ENCODE data around the gene VPS13A. TPM values are rescaled to one million over a fixed set of nuclear protein-coding genes. Genes with fewer than 3 reads are reported as not detected.
"Not testable (repeated sequence)": the region's sequence is repeated elsewhere in the genome, so short reads cannot be mapped to it uniquely, and the experiment has no call there.

The VPS13A gene
- total and polyA plus RNA-seq, 4 donors, result 2.4 to 45.1 (median 22.6) TPM

DNA sequence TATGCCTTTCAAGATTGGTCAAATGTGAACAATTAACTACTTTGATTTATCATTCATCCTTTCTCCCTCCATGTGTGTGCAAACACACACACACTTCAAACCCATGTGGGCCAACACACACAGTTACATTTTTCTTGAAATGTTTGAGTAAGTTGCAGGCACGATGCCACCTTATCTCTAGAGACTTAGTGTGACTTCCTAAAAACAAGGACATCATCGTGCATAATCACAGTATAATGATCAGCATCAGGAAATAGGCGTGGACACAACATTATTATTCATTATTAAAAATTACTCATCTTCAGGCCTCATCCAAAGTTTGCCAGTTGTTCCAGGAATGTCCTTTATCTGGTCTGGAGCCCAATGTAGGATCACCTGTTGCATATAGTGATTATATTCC lies 261.3 kb downstream of the VPS13A start:
- Histone ChIP-seq H3K36me3 (ENCODE audit: control insufficient read depth in 4 of 4, insufficient read depth in 3 of 4, low read depth in 1 of 4, low read length in 3 of 4) (no peaks in the 10 kb centered on the region), H3K9me3 (ENCODE audit: control insufficient read depth in 4 of 4, low read length in 3 of 4) (no peaks in the 10 kb centered on the region), H3K27ac (ENCODE audit: low read depth in 1 of 2, low read length in 2 of 2) (no peak overlapping the region)

DNA sequence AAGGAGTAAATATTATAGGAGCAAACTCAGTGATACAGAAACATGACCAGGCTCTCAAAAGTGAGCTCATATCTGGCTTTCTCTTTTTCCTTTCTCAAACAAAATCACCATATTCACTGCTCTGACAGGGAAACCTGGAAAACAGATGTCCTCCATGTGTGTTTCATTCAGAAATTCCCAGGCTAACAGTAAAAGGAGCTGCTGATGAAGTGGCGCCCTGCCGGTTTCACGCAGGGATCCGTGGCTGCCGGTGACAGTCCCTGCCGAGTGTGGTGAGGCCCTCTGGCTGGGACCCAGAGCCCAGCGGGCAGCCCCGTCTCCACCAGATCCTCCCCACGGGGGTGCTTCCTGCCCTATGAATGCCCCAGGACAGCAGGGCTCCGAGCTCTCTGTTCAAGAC lies 262.7 kb downstream of the VPS13A start:
- H3K27me3 ChIP-seq (ENCODE audit: control insufficient read depth in 4 of 4, insufficient read depth in 4 of 4, low read length in 3 of 4), result no peaks in the 10 kb centered on the region
- 56% methylated on average over 10 of the region's 10 CpGs for WGBS
- no peaks in the 10 kb centered on the region for H3K36me3 ChIP-seq (ENCODE audit: control insufficient read depth in 4 of 4, insufficient read depth in 3 of 4, low read depth in 1 of 4, low read length in 3 of 4)
- no peaks in the 10 kb centered on the region for H3K4me1 ChIP-seq (ENCODE audit: control insufficient read depth in 4 of 4, insufficient read depth in 4 of 4, low read length in 3 of 4)
- DNase-seq (ENCODE audit: low spot score), result no peak
- H3K9ac ChIP-seq (ENCODE audit: low read depth in 1 of 2, low read length in 2 of 2), result no peak overlapping the region
- no peak overlapping the region for H3K27ac ChIP-seq (ENCODE audit: low read depth in 1 of 2, low read length in 2 of 2)
- no peaks in the 10 kb centered on the region for H3K9me3 ChIP-seq (ENCODE audit: control insufficient read depth in 4 of 4, low read length in 3 of 4)
- no peak overlapping the region for H3K4me3 ChIP-seq (ENCODE audit: low read depth in 1 of 3, low read length in 3 of 3)
- TF ChIP-seq JUND (IDR thresholded peaks at IDR 0.05) (no peak), TAF1 (conservative IDR thresholded peaks at IDR 0.05) (no peak), EGR1 (IDR thresholded peaks at IDR 0.05; ENCODE audit: low read depth in 2 of 2) (no peak), RAD21 (IDR thresholded peaks at IDR 0.05) (no peak), YY1 (IDR thresholded peaks at IDR 0.05) (no peak), HNF4A (conservative IDR thresholded peaks at IDR 0.05) (no peak), SP1 (IDR thresholded peaks at IDR 0.05) (no peak), HNF4G (IDR thresholded peaks at IDR 0.05) (no peak)

More for the DNA sequence above, 261.3 kb downstream of the VPS13A start:
- 79% methylated on average over 3 of the region's 3 CpGs for WGBS
- H3K4me3 ChIP-seq (ENCODE audit: low read depth in 1 of 3, low read length in 3 of 3), result no peak overlapping the region
- H3K27me3 ChIP-seq (ENCODE audit: control insufficient read depth in 4 of 4, insufficient read depth in 4 of 4, low read length in 3 of 4), result no peaks in the 10 kb centered on the region
- peaks cover 0 to 2% (median 0%) of the 10 kb centered on the region in 4 donors for H3K4me1 ChIP-seq (ENCODE audit: control insufficient read depth in 4 of 4, insufficient read depth in 4 of 4, low read length in 3 of 4)
- no peak for DNase-seq (ENCODE audit: low spot score)
- no peak overlapping the region for H3K9ac ChIP-seq (ENCODE audit: low read depth in 1 of 2, low read length in 2 of 2)
- TF ChIP-seq, protein P1, sequence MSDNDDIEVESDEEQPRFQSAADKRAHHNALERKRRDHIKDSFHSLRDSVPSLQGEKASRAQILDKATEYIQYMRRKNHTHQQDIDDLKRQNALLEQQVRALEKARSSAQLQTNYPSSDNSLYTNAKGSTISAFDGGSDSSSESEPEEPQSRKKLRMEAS (IDR thresholded peaks at IDR 0.05), result no peak
- TF ChIP-seq, protein P2, sequence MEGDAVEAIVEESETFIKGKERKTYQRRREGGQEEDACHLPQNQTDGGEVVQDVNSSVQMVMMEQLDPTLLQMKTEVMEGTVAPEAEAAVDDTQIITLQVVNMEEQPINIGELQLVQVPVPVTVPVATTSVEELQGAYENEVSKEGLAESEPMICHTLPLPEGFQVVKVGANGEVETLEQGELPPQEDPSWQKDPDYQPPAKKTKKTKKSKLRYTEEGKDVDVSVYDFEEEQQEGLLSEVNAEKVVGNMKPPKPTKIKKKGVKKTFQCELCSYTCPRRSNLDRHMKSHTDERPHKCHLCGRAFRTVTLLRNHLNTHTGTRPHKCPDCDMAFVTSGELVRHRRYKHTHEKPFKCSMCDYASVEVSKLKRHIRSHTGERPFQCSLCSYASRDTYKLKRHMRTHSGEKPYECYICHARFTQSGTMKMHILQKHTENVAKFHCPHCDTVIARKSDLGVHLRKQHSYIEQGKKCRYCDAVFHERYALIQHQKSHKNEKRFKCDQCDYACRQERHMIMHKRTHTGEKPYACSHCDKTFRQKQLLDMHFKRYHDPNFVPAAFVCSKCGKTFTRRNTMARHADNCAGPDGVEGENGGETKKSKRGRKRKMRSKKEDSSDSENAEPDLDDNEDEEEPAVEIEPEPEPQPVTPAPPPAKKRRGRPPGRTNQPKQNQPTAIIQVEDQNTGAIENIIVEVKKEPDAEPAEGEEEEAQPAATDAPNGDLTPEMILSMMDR (IDR thresholded peaks at IDR 0.05; ENCODE audit: low read depth, low read length, missing input control), result no peak
- TF ChIP-seq FOXA1 (IDR thresholded peaks at IDR 0.05) (no peak), YY1 (IDR thresholded peaks at IDR 0.05) (no peak), SP1 (IDR thresholded peaks at IDR 0.05) (no peak), RXRA (IDR thresholded peaks at IDR 0.05) (no peak), EGR1 (IDR thresholded peaks at IDR 0.05; ENCODE audit: low read depth in 2 of 2) (no peak), GABPA (IDR thresholded peaks at IDR 0.05 in 1 of 2, conservative IDR thresholded peaks at IDR 0.05 in 1 of 2) (no peak), HNF4A (conservative IDR thresholded peaks at IDR 0.05) (no peak), NR2F2 (IDR thresholded peaks at IDR 0.05) (no peak), JUND (IDR thresholded peaks at IDR 0.05) (no peak), TAF1 (conservative IDR thresholded peaks at IDR 0.05) (no peak)
- TF ChIP-seq, protein P3, sequence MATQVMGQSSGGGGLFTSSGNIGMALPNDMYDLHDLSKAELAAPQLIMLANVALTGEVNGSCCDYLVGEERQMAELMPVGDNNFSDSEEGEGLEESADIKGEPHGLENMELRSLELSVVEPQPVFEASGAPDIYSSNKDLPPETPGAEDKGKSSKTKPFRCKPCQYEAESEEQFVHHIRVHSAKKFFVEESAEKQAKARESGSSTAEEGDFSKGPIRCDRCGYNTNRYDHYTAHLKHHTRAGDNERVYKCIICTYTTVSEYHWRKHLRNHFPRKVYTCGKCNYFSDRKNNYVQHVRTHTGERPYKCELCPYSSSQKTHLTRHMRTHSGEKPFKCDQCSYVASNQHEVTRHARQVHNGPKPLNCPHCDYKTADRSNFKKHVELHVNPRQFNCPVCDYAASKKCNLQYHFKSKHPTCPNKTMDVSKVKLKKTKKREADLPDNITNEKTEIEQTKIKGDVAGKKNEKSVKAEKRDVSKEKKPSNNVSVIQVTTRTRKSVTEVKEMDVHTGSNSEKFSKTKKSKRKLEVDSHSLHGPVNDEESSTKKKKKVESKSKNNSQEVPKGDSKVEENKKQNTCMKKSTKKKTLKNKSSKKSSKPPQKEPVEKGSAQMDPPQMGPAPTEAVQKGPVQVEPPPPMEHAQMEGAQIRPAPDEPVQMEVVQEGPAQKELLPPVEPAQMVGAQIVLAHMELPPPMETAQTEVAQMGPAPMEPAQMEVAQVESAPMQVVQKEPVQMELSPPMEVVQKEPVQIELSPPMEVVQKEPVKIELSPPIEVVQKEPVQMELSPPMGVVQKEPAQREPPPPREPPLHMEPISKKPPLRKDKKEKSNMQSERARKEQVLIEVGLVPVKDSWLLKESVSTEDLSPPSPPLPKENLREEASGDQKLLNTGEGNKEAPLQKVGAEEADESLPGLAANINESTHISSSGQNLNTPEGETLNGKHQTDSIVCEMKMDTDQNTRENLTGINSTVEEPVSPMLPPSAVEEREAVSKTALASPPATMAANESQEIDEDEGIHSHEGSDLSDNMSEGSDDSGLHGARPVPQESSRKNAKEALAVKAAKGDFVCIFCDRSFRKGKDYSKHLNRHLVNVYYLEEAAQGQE (IDR thresholded peaks at IDR 0.05), result no peak
- TF ChIP-seq, protein P4, sequence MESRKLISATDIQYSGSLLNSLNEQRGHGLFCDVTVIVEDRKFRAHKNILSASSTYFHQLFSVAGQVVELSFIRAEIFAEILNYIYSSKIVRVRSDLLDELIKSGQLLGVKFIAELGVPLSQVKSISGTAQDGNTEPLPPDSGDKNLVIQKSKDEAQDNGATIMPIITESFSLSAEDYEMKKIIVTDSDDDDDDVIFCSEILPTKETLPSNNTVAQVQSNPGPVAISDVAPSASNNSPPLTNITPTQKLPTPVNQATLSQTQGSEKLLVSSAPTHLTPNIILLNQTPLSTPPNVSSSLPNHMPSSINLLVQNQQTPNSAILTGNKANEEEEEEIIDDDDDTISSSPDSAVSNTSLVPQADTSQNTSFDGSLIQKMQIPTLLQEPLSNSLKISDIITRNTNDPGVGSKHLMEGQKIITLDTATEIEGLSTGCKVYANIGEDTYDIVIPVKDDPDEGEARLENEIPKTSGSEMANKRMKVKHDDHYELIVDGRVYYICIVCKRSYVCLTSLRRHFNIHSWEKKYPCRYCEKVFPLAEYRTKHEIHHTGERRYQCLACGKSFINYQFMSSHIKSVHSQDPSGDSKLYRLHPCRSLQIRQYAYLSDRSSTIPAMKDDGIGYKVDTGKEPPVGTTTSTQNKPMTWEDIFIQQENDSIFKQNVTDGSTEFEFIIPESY (IDR thresholded peaks at IDR 0.05), result no peak
- TF ChIP-seq, protein P5, sequence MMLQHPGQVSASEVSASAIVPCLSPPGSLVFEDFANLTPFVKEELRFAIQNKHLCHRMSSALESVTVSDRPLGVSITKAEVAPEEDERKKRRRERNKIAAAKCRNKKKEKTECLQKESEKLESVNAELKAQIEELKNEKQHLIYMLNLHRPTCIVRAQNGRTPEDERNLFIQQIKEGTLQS (IDR thresholded peaks at IDR 0.05), result no peak

DNA sequence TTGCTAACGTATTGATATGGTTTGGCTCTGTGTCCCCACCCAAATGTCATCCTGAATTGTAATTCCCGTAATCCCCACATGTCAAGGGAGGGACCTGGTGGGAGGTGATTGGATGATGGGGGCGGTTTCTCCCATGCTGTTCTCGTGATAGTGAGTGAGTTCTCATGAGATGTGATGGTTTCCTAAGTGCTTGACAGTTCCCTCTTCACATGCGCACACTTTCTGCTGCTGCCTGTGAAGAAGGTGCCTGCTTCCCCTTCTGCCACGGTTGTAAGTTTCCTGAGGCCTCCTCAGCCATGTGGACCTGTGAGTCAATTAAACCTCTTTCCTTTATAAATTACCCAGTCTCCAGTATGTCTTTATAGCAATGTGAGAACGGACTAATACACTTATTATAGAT lies 263.8 kb downstream of the VPS13A start:
- not testable (repeated sequence) for H3K4me3 ChIP-seq (ENCODE audit: low read depth in 1 of 3, low read length in 3 of 3); H3K4me1 ChIP-seq (ENCODE audit: control insufficient read depth in 4 of 4, insufficient read depth in 4 of 4, low read length in 3 of 4); H3K9ac ChIP-seq (ENCODE audit: low read depth in 1 of 2, low read length in 2 of 2); DNase-seq (ENCODE audit: low spot score); H3K36me3 ChIP-seq (ENCODE audit: control insufficient read depth in 4 of 4, insufficient read depth in 3 of 4, low read depth in 1 of 4, low read length in 3 of 4); H3K27me3 ChIP-seq (ENCODE audit: control insufficient read depth in 4 of 4, insufficient read depth in 4 of 4, low read length in 3 of 4); H3K9me3 ChIP-seq (ENCODE audit: control insufficient read depth in 4 of 4, low read length in 3 of 4); H3K27ac ChIP-seq (ENCODE audit: low read depth in 1 of 2, low read length in 2 of 2)
- WGBS, result 74% methylated on average over 7 of the region's 7 CpGs

Data from liver (tissue), 9 donors.